IMR-90 (cell line): ENCODE measurements around the gene TBC1D32.

ENCODE experiments used
- POLR2A ChIP-seq: IDR thresholded peaks from 2 replicates; pipeline ENCODE4 v1.6.1; 2012; ENCODE audit warnings: mild to moderate bottlenecking, low read depth, low read length
- TF ChIP-seq, protein P1 (sequence below): conservative IDR thresholded peaks from 2 replicates; pipeline ENCODE4 v1.5.1; 2012; ENCODE audit warnings: mild to moderate bottlenecking, low read depth, low read length, improper control_type of control experiment

DNA sequence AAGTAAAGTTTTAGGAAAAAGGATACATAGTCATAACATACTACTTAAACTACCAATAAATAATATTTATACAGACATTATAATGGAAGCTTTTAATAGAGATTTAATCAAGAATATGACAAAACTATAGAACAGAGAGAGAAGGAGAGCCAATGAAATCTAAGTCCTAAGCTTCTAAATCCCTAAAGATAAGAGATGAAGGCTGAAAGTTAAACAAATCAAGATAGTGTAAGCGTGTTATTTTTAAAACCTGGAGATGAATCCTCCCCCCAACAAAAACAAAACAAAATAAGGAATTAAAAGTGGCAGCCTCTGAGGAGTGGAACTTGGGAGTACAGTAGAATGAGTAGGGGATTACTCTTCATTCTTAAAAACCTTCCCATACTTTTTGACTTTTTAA lies 145.9 kb downstream of the TBC1D32 start:
- TF ChIP-seq, protein P1, sequence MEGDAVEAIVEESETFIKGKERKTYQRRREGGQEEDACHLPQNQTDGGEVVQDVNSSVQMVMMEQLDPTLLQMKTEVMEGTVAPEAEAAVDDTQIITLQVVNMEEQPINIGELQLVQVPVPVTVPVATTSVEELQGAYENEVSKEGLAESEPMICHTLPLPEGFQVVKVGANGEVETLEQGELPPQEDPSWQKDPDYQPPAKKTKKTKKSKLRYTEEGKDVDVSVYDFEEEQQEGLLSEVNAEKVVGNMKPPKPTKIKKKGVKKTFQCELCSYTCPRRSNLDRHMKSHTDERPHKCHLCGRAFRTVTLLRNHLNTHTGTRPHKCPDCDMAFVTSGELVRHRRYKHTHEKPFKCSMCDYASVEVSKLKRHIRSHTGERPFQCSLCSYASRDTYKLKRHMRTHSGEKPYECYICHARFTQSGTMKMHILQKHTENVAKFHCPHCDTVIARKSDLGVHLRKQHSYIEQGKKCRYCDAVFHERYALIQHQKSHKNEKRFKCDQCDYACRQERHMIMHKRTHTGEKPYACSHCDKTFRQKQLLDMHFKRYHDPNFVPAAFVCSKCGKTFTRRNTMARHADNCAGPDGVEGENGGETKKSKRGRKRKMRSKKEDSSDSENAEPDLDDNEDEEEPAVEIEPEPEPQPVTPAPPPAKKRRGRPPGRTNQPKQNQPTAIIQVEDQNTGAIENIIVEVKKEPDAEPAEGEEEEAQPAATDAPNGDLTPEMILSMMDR, result no peak
- no peak for TF ChIP-seq POLR2A
